ENCODE results near the gene P2RX2.

Gene P2RX2

DNA sequence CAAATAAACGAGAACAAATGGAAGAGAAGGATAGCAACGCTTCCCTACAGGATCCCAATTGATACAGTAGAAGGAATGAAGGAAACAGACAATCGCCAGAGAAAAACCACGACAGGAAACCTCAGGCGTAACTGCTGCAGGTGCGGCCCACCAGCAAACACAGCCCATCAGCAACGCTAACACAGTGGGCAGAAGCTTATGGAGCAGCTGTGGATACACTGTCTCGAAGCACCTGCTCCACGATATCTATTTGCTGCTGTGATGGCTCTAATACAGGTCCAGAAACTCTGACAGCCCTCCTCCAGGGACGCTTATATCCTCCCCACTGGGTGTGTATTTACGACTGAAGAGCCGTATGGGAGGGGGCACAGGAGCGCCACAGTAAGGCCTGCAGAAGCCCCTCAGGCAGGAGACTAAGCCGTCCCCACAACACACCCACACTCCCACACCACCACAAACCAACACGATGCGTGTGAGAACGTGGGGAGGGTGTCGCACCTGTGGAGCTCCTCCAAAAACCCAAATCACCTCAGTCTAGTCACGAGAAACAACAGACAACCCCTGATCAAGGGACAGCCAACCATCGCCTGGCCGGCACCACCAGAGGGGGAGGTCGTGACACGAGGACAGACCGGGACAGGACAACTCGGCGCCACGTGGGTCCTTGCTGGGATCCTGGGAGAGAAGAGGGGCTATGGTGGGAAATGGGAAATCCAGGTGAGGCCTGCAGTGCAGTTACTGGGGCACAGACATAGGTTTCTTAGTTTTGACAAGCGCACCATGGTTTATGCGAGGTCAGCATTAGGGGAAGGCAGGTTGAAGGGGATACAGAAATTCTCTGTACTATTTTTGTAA lies 44.6 kb downstream of the P2RX2 start:
- no peak for DNase-seq (ENCODE audit: low read depth)

DNA sequence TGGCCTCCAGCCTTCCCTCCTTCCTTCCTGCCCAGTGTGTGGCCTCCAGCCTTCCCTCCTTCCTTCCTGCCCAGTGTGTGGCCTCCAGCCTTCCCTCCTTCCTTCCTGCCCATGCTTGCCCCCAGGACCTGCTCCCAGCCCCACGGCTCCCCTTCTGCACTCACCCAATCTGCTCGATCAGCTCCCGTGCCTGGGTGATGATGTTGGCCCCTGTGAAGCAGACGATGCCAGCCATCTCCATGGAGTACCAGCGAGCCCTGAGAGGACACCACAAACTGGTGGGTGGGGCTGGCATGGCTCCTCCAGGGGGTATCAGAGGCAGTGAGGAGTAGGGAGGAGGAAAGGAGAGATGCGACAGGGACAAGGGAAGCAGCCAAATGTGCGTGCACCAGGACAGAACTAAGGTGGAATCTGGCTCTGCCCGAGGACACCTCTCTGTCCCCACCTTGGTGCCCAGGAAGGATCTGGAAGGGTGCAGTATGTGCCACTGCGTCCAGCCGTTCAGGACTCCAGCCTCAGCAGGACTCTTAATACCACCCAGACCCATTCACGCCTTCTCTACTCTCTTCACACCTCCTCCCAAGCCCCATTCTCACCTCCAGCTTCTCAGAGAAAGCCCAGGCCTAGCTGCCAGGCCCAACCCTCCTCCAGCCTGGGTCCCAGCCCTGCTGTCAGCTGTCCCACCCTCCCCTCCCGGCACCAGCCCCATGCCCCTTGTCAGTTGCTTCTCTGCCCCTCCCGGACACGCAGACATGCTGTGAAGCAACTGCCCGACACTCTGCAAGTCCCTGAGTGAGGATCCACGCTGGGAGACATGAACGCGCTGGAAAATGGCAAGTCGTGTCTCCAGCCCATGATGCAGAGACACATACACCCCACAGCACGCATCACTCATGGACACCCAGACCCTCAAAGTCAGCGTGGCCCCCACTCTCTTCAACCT lies 45.9 kb downstream of the P2RX2 start:
- DNase-seq (ENCODE audit: low read depth), result no peak

DNA sequence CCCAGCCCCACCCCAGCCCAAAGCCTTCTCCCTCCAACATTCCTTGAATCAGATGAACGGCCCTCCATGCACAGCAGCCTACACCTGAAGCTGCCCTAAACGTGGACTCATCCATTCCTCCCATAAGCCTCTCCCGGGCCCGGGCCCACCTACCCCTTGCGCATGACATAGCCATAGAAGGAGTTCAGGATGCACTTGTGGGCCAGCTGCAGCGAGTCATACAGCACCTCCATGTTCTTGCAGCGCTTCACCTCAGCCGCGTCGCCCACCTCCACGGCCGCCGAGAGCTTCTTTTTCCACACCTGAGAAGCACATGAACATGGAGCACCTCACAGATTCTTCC lies 46.5 kb downstream of the P2RX2 start:
- no peak for DNase-seq (ENCODE audit: low read depth)

DNA sequence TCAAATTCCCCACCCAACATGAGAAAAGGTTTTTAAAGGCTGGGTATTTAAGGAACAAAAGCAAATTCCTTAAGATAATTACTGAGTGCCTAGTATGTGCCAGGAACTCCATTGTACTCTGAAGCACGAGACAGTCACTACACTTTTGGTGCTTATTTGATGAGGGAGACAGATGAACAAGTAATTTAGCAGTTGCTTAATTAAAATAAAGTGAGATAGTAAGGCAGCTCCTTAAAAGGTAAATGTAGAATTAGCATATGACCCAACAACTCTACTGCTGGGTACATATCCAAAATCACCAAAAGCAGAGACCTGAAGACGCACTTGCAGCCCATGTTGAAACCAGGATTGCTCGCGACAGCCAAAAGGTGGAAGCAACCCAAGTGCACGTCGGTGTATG lies 47.2 kb downstream of the P2RX2 start:
- no peak for DNase-seq (ENCODE audit: low read depth)

DNA sequence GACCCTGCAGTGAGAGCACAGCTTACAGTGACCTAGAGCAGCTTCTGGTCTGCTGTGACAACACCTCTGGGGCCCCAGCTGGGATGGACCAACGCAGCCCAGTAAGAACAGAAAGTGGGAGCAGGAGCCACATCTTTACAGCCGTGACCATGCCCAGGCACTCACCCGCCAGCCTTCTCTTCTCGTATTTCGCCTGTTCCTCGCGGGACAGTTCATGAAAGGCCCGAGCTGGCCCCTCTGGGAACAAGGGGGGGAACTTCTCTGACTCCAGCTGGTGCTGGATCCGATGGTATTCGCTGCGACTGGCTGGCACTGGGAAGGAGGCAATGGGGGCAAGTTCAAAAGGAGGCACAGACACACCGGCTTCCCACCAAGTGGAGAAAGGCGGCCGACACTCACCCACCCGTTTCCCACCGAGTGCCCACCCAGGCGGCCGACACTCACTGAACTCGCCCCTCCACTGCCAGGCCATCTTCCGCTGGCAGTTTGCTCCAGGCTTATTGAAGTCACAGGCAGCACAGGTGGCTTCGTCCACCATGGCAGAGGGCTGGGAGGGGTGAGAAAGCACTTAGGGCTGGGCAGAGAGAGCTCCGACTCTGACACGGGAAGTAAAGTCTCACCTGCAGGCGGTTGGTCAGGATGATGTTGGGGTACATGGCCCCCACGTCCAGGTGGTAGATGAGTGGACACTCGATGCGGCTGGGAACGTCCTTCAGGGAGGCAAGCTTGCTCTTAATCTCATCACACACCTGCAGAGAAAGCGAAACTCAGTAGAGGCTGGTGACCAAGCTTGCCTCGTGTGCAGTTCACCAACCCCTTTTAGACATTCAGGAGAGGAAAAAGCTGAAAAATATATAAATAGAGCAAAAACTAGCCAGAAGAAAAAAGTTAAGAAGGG lies 49.9 kb downstream of the P2RX2 start:
- no peak for DNase-seq (ENCODE audit: low read depth)

DNA sequence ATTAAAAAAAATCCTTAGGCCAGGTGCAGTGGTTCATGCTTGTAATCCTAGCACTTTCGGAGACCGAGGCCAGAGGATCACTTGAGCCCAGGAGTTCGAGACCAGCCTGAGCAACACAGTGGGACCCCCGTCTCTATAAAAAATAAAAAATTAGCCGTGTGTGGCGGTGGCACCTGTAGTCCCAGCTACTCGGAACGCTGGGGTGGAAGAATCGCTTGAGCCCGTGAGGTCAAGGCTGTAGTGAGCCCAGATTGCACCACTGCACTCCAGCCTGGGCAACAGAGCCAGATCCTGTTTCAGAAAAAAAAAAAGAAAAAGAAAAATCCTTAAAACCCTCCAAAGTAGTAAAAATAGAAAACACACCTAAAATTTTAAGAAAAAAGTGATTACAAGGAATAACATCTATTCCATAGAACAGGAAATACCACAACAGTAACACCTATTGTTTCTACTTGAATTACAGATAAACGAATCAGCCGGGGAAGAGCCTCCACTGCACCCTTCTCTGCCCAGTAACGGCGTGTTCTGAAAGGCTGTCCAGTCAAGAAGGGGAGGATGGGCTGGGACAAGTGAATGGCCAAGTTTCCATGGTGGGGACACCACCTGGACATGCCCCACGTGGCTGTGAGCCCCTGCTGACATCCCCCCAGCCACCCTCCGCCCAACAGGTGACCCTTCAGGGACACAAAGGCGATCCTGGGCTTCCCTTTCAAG lies 50.7 kb downstream of the P2RX2 start:
- DNase-seq (ENCODE audit: low read depth), result no peak

Measured in HS-27A (cell line).